ENCODE data around the gene DEPDC5.
A peak's percentile ranks its signal among the peaks of the same experiment; 100 is the strongest.
"Not testable (repeated sequence)": the region's sequence is repeated elsewhere in the genome, so short reads cannot be mapped to it uniquely, and the experiment has no call there.

DEPDC5 gene

GRCh38 chr22:31815383-31815814, 61.6 kb downstream of the DEPDC5 start:
- DNase-seq (ENCODE audit: low read depth), result not testable (repeated sequence)

- no peak for DNase-seq (ENCODE audit: low read depth)
Measured at GRCh38 chr22:31816750-31817149, 62.9 kb downstream of the DEPDC5 start.

GRCh38 chr22:31818481-31819392, 64.9 kb downstream of the DEPDC5 start:
- DNase-seq (ENCODE audit: low read depth), result no peak

- DNase-seq (ENCODE audit: low read depth), result no peak
Measured at GRCh38 chr22:31820655-31821054, 66.8 kb downstream of the DEPDC5 start.

- DNase-seq (ENCODE audit: low read depth), result no peak
Measured at GRCh38 chr22:31821572-31821971, 67.8 kb downstream of the DEPDC5 start.

- no peak for DNase-seq (ENCODE audit: low read depth)
Measured at GRCh38 chr22:31822523-31822922, 68.7 kb downstream of the DEPDC5 start.

- DNase-seq (ENCODE audit: low read depth), result no peak
Measured at GRCh38 chr22:31825513-31825912, 71.7 kb downstream of the DEPDC5 start.

- DNase-seq (ENCODE audit: low read depth), result no peak
Measured at GRCh38 chr22:31826443-31826842, 72.6 kb downstream of the DEPDC5 start.

- DNase-seq (ENCODE audit: low read depth), result no peak
Measured at GRCh38 chr22:31828739-31829138, 74.9 kb downstream of the DEPDC5 start.

- DNase-seq (ENCODE audit: low read depth), result peak; percentile 6
Measured at GRCh38 chr22:31829505-31829904, 75.7 kb downstream of the DEPDC5 start.

- DNase-seq (ENCODE audit: low read depth), result no peak
Measured at GRCh38 chr22:31830721-31831070, 76.9 kb downstream of the DEPDC5 start.

- no peak for DNase-seq (ENCODE audit: low read depth)
Measured at GRCh38 chr22:31833930-31834329, 80.1 kb downstream of the DEPDC5 start.

- DNase-seq (ENCODE audit: low read depth), result no peak
Measured at GRCh38 chr22:31836010-31836409, 82.2 kb downstream of the DEPDC5 start.

- DNase-seq (ENCODE audit: low read depth), result no peak
Measured at GRCh38 chr22:31838917-31839316, 85.1 kb downstream of the DEPDC5 start.

GRCh38 chr22:31839986-31840385, 86.2 kb downstream of the DEPDC5 start:
- DNase-seq (ENCODE audit: low read depth), result no peak

- DNase-seq (ENCODE audit: low read depth), result no peak
Measured at GRCh38 chr22:31840585-31840984, 86.8 kb downstream of the DEPDC5 start.

- no peak for DNase-seq (ENCODE audit: low read depth)
Measured at GRCh38 chr22:31841078-31841827, 87.4 kb downstream of the DEPDC5 start.

- DNase-seq (ENCODE audit: low read depth), result no peak
Measured at GRCh38 chr22:31843526-31843925, 89.7 kb downstream of the DEPDC5 start.

- no peak for DNase-seq (ENCODE audit: low read depth)
Measured at GRCh38 chr22:31844941-31845340, 91.1 kb downstream of the DEPDC5 start.

- no peak for DNase-seq (ENCODE audit: low read depth)
Measured at GRCh38 chr22:31846161-31847115, 92.6 kb downstream of the DEPDC5 start.

- DNase-seq (ENCODE audit: low read depth), result no peak
Measured at GRCh38 chr22:31848411-31848810, 94.6 kb downstream of the DEPDC5 start.

- no peak for DNase-seq (ENCODE audit: low read depth)
Measured at GRCh38 chr22:31850135-31850534, 96.3 kb downstream of the DEPDC5 start.
